DMS79 (cell line): ENCODE results near the gene GTPBP1.

ENCODE experiments used
- DNase-seq: peaks from one replicate; lab custom pipeline; 2025; lab: John Stamatoyannopoulos, UW

Gene GTPBP1

DNA sequence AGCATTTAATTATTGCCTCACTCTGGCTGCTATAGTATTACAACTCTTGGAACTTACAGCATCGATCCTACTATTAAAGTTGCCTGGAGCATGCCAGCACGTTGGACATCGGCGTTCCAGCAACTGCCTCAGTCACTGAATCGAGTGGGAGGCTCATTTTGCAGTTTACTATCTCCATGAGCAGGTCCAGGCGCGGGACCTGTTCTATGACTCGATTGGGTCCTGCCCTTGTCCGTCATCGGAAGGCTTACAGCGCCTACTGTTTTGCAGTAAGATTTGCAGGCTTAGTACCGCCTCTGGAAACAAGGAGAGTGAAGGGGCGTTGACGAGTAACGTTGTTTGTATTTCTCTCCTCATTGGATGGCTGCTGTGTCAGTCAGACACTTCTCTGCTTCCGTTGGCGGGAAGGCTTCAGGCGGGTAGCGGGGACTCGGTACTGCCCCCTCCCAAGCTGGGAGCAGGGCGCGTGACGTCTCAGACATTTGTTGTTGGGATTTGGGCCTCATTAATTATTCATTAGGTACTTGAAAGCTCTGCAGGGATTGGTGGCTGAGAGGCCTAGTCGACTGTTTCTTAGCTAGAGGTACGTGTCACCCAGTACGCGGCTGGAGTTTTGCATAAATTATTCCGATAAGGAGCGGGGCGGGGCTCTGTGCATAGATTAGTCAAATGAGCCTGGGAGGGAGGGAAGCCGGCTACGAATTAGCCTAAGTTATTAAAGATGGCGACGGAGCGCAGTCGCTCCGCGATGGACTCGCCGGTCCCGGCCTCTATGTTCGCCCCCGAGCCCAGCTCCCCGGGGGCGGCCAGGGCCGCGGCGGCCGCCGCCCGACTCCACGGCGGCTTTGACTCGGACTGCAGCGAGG, at the start of gene GTPBP1:
Gene GTPBP1 (plus strand): TSS at position 710 of the 866 bp plus-strand sequence. CDS start 12 bp downstream, at position 722.
- peak; percentile 97 for DNase-seq

DNA sequence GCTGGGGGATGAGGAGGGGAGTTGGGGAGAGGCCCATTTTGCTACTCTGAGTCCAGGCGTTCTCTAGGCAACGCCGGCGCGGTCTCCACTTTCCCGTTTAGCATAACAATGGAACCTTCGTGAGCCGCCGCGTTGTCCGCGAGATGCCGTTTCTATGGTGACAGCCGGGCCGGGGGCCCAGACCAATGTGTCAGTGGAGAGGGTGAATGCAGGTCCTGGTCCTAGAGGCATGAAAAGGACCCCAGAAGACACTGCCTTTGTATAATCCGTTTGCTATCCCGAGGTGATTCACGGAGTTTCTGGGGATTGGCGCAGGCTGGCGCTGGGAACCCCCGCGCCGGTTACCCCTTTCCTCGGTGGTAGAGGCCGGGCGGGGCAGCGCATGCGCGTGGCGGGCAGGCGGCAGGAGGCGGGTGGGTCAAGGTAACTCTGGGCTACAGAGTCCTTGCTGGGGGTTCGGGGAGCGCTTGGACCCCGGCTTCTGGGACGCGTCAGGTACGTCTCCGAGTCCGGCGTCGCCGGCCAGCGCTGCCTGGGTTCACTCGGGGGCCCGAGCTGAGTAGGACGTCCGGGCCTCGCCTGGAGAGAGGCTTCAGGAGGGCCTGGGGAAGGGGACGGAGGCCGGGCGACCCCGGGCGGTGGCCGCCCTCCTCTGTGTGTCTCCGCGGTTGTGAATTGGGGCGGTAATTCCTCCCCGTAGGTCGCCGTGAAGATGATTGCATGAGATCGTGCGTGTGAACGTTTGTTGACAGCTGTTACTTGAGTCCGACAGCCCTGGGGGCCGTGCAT, 49.3 kb upstream of the GTPBP1 start, which contains the start of the genes CBY1 and FAM227A:
Gene CBY1 (plus strand): TSS at position 383 of the 789 bp plus-strand sequence. CDS start 11,417 bp downstream, outside the sequence.
Gene FAM227A (minus strand): TSS at position 137 of the 789 bp plus-strand sequence. CDS start 6,224 bp downstream, outside the sequence.
- peak; percentile 78 for DNase-seq

DNA sequence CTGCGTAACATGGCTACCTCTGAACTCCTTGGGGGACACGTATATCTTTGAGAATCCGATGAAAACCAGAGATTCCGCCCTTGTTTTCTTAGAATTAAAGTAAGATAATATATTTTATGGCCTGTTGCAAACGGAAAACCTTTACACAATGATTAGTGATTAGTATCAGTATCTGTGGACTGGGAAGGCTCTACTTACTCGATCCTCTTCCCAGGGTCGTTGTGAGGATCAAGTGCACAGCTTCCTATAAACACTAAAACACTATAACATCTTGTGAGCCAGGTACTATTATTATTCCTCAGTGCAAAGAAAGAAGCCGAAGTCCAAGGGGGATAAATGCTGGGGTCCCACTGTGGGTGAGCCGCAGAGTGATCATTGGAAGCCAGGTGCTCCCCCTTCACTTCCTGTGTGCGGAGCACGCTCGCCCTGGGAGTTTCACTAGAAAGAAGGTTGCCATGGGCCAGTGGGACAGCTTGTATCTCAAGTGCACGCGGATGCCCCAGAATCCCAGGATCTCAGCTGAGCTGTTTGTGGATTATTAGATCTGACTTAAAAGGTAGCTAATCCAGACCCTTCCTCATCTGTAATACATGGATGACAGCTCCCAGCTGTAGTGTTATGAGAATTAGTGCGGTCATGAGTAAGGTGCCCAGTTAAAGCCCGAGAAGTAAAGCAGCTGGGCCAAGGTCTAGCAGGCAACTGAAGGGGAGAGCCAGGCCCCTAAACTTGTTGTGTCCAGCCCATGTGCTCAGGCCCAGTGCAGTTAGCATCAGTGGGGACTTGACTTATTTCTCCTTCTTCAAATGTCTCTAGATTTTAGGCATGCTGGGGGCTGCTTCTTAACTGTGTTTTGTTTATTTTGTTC, 48.5 kb upstream of the GTPBP1 start:
- DNase-seq = no peak

DNA sequence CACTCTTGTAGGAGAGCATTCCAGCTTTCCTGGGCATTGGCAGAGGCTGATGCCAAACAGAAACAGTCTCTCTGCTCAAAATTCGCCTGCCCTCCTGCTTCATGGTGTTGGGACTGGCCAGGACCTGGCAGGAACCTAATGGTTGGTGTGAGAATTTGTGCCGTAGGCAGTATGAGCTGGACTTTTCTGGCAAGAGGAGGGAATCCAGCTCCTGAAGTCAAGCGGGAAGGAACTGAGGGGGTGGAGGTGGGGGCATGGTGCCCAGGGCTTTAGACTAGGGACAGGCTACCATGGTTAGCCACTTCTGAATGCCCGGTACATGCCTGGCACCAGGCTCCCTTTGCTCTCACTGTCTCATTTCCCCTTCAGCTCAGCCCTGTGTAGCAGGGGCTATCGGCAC, 30.9 kb upstream of the GTPBP1 start:
- no peak for DNase-seq

DNA sequence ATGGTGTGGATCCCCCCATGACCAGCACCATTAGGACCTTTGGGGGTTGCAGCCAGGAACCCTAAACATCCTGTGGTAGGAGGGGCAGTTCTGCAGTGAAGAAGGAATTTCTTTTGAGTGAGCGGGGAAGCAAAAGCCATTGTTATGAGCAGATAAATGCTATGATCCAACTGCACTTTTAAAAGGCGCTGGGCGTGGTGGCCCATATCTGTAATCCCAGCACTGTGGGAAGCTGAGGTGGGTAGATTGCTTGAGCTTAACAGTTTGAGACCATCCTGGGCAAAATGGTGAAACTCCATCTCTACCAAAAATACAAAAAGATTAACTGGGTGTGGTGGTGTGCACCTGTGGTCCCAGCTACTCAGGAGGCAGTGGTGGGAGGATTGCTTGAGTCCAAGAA, 29.9 kb upstream of the GTPBP1 start:
- DNase-seq = no peak

DNA sequence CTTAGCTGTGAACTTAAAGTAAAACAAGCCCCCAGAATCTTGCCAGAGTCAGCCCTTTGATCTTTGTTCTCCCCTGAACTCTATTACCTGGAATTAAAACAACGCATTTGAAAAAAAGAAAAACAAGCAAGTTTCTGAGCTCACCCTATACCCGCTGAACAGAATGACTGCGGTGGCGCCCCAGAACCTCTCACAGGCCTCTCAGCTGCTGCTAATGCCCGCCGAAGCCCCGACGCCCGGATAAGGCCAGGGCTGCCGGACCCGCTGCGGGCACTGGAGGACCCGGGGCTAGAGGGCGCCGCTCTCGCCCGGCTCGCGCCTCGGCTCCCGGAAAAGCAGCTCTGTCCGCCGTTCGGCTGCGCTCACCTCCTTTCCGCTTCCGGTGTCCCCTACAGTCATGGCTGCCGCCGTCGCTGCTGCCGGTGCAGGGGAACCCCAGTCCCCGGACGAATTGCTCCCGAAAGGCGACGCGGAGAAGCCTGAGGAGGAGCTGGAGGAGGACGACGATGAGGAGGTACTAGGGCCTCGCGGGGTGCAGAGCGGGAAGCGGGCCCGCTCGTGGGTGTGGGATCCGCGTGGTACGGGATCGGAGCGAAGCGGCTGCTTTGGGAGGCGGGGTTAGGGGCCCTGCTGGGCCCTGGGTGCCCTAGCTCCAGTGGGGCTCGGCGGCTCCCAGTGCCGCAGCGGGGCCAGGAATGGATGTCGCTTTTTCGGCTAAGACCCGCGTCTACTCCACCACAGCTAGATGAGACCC, 24.0 kb upstream of the GTPBP1 start, which contains the start of gene TOMM22:
Gene TOMM22 (plus strand): TSS at position 376 of the 754 bp plus-strand sequence. CDS start 22 bp downstream, at position 398.
- DNase-seq = peak; percentile 32

DNA sequence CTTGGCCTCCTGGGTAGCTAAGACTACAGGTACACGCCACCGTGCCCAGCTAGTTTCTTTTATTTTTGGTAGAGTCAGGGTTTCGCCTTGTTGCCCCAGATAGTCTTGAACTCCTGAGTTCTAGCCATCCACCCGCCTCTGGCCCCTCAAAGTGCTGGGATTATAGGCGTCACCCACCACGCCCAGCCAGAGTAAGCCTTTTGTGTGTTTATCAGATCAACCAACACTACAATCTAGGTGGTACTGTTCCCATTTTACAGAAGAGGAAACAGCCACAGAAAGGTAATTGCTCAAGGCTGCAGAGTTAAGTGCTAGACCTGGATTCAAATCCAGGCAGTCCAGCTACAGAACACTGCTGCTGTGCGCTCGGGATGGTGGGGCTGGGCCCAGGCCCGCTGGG, 20.8 kb upstream of the GTPBP1 start:
- no peak for DNase-seq

DNA sequence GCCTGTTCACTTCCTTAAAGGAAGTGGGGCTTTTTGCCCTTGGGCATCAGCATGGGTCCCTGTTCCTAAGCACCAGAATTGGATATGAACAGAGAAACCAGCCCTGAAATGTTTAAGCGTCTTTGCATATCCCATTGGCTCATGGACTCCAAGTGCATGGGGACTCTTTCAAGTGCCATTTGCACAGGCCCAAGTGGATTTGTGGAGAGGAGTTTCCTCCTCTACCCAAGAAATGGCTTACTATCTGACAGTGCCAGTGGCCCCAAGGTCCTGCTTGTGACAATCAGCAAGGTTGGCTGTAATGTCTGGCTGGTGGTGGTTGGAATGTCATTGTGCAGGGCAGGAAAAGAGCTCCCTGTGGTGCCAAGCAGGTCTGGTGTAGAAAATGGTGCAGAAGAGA, 20.0 kb upstream of the GTPBP1 start:
- no peak for DNase-seq

DNA sequence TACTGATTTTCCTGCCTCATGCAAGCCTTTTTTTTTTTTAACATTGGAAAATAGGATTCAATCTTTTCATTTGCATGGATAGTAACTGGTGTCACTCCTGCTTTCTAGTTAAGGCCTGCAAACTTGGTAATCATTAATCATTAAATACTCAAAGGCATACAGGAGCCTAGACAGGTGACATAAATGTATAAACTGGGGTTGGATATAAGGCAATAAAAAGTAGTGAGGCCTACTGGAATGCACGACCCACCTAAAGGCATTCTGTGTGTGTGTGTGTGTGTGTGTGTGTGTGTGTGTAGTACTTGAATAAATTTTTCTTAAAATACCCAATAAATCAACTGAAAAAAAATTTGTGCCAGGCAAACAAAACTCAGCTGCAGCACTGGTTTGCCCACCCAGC, 16.1 kb upstream of the GTPBP1 start:
- no peak for DNase-seq

DNA sequence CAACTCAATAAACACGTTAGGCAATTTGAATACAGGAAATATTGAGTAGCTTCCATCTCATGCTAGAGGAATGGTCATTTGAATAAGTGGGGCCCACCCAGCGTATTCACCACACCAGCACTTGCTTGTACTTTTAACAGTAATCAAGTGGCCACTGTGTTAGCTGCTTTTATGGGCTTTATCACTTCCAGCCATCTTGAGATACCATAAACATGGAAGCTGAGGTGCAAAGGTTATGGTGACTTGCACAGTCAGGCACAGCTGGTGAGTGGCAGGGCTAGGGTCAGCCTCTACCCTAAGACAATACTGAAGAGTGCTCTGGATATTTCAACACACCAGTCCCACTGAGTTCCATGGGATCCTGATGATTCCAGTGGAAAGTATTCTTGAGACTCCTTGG, 11.7 kb upstream of the GTPBP1 start:
- no peak for DNase-seq

DNA sequence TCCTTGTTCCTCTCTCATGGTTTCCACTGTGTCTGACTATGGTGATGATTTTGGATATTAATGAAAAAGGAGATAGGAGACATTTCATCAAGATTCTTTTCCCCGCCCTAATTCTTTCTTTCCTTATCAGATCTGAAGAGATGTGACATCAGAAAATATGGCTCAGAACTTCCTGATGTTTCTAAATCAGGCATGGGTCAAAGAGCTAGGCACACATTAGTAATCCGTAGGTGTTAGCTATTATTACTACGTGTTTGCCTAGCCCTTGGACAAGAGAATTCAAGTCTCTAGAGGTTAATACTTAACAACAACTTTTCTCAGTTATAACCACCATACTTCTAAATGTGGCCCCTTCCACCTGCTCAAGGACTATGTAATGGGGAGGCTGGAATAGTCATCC, 10.8 kb upstream of the GTPBP1 start:
- DNase-seq = no peak

DNA sequence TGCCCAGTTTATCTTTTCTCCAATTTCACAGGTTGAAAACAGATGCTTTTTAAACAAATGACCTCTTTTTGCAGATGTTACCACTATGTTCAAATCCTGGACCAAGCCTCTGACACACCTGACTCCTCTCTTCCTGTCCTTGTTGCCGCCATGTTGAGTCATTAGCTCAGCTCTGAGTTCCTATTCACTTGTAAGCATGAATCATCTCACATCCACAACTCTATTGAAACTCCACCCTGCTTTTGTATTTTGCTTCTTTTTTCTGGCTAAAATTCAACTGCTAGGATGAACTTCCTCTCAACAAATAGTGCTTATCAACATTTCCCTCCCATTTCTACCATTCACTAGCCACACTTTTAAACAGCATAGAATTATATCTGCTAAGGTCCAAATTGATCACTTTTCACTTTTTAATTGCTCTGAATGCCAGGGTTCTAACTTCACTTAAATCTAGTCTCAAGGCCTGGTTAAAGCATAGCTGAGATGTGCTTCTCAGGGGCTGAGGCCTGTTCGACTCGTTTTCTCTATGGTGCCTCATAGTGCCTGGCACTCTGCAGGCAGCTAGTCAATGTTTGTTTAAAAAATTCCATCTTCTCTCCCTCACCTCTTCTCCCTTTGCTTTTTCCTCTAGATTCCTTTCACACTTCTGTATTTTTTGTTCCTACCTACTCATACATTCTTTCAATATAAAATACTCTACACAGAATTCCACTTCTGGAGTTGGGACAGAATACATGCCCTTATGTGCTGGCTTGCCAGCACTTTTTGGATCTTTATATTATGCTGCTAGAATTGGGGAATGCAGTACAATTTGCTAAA, 8.9 kb upstream of the GTPBP1 start:
- no peak for DNase-seq

DNA sequence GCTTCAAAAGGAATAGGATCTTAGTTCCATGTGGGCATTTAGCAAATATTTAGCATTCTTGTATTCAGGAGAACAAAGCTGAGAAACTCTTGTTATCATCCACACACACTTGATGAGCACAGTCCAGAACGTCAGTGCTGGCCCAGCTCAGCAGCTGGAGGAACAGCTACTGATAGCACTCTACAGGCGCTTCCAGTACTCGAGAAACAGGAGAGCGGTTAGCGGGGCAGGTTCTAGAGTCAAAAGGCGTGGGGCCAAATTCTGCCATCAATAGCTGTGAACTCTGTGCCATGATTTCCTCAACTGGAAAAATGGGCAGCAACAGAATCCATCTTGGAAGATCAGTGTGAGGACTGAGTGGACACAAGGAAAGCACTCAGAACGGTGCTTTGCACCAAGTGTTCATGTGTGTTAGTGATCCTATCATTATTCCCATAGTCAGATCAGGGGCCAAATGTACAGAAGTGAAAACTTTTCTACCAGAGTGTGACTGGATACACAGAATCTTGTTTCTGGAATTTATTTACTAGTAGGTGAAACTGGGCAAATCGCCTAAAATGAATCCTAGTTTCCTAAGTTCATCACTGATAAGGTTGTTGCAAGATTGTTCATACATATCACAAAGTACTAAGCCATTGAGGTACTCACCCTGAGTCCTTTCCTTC, 8.2 kb upstream of the GTPBP1 start:
- no peak for DNase-seq

DNA sequence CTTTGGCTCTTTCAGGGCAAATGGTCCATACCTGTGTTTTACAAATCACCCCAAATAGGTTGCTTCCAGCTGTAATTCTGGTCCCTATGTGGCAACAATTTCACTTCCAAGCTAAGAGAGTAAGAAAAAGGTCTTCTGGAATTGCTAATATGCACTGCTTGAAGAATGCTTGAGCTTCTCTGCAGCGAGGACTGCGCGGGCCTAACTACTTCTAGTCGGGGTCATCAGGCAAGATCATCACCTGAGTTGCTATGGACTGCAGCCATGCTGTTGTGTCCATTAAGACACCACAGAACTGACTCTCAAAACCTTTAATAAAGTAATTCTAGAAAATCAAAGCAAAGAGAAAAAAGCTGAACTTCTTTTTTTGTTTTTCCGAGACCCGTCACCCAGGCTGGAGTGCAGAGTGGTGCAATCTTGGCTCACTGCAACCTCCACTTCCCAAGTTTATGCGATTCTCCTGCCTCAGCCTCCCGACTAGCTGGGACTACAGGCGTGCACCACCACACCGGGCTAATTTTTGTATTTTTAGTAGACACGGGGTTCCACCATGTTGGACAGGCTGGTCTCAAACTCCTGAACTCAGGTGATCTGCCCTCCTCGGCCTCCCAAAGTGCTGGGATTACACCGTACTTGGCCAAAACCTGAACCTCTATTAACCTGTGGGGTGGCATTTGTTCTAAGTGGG, 7.2 kb upstream of the GTPBP1 start:
- no peak for DNase-seq

DNA sequence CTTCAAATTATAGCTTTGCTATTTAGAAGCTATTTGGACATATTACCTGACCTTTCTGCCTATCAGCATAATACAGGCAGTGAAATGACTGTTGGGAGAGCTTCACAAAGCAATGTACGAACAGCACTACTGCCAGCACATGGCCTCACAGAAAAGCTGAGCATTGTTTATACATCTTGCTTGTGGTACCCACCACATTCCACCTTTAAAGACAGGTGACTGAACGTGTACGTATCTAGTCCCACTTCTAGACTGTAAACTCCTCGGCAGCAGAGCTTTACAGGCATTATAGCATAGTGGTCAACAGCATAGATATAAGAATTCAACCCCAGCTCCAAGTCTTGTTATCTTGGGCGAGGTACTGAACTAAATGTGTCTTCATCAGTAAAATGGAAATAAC, 6.6 kb upstream of the GTPBP1 start:
- no peak for DNase-seq

DNA sequence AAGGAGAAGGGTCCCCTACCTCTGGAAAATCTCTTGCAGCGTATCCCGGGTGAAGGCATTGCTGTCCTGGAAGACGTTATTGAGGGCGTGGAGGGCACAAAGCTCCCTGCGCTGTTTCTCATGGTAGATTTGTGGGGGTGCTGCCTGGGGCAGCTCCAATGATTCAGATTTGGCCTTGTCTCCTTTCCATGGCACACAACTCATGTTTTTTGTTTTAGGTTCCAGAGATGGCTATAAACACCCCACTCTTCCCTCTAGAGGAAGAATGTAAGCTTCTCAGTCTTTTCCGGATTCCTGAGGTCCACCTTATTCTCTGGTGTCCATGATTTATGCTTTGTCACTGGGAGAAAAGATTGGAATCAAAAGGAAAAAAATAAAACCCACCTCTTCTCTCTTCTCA, 6.0 kb upstream of the GTPBP1 start:
- no peak for DNase-seq

DNA sequence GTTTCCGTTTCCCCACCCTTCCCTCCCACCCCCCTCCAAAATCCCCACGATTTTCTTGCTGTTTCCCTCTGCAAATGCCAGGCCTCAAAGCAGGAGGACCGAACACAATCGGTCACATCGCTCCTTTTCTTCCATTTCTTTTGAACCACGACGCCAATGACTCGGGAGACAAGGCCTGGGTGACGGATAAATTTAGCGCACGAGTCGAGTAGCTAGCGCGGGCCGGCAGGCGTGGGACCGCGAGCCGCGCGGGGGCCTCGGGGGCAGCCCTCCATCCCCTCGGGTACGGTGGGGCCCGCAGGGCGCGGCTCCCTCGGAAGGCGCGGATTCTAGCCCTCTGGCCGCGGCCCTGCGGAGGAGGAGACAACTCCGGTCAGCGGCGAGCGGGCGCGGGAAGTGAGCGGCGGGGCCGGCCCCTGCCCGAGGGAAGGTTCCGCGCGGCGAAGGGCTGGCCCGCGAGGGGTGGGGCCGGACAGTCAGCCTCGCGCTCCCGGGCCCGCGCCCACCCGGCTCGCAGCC, 5.4 kb upstream of the GTPBP1 start:
- DNase-seq = no peak

DNA sequence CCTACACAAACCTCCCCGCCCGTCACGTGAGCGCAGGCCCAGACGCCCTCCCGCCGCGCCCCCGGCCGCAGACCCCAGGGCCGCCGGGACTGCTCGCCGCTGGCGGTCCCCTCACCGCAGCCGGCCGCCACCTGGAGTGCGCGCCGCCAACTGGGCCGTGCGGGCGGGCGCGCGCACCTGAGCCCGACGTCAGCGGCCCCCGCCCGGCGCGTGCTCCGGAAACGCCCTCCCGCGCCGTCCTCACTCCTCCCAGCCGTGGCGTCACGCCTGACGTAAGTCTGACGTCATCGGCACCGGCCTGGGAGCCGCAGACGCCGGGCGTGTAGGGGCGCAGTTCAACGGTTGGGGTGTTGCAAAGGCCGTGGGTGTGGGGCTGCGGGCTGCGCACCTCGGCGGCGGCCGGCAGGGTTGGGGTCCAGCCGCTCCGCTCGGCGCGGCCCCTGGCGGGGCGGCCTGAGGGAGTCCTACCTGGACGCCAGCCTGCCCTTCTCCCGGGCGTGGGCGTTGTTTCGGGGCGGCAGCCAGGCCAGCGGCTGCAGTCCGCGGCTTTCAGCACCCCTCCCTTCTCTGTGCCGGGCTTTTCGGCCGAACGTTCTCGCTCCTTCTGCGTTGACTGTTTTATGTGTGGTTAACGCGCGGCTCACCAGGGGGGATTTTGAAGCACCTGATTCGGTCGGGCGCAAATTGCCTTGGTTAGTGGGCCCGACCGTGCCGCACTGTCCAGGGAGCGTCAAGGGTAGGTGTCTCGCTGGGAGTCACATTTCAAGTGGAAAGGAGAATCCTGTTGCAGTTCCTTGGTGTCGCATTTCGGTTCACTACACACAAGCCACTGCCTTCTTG, 4.7 kb upstream of the GTPBP1 start, which contains the start of gene JOSD1:
Gene JOSD1 (minus strand): TSS at position 155 of the 840 bp plus-strand sequence. CDS start 956 bp downstream, outside the sequence.
- peak; percentile 44 for DNase-seq
